Stimulated activated CD4-positive, alpha-beta T cell treated with anti-CD3 and anti-CD28 coated beads, Interleukin-4, amount 100 ng/mL, for 1 hour (primary cell): ENCODE results near the gene HSPA12B.

Source experiments
- DNase-seq: peaks from one replicate; pipeline ENCODE4 v3.0.0-alpha.2; 2020

HSPA12B gene

GRCh38 chr20:3704087-3704486, 28.4 kb upstream of the HSPA12B start:
- DNase-seq = no peak

- DNase-seq = no peak
Measured at GRCh38 chr20:3705491-3705969, 27.0 kb upstream of the HSPA12B start.

DNA sequence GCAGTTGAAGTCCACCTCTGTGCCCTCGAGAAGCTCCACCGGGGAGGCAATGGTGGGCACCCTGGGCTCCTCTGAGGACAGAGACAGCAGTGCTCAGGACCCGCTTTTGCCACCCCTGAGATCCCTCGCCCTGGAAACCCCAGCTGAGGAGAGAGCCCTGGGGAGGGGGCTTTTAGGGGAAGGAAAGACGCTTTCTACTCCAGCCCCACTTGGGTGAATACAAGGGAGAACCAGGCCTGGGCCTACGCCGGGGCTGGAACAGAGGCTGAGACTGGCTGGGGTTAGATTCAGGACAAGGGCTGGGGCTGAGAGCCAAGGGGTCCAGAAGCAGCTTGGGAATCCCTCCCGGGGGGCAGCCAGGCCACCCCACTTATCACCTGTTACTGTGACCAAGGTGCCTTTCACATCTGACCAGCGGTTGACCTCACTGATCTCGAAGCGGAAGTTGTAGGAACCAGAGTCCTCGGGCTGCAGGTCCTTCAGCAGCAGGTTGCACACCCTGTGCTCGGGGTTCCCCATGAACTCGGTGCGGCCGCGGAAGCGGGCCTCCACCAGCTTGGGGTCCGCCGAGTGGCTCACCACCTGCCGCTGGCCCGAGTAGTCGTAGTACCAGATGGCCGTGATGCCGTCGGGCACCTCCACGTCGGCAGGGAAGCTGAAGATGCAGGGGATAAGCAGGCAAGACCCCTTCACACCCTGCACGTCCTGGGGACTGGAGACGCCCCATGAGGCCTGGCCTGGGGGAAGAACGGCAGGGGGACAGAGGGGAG, 26.3 kb upstream of the HSPA12B start:
- DNase-seq = no peak

DNA sequence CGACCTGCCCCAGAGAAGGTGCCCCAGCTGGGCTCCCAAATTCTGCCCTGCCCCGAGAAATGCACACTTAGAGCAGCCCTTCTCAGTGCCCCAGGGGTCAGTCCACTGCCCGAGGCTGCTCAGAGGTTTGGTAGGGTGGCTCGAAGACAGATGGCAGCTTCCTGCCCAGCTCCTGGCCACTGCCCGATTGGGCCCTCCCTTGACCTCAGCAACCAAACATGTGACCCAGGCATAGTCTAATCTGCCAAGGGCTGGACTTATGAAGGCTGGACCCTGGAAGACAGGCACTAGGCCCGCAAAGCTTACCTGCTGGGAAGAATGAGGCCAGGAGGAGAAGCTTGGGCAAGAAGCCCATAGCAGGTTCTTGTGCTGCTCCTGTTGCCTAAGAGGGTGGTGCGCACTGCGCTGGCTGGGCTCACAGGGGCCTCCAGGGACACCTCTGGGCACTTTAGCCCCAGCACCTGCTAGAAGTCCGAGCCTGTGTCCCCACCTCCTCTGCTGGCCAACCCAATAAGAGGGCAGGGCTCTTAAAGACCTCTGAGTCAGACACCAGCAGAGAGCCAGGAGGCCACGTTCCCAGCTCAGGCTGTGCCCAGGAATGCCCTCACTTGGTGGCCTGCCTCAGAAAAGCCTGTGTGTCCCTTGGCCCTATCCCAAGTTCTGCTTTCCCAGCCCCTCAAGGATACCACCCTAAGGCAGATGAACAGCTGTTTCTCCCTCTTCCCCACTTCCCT, 25.5 kb upstream of the HSPA12B start:
- no peak for DNase-seq

DNA sequence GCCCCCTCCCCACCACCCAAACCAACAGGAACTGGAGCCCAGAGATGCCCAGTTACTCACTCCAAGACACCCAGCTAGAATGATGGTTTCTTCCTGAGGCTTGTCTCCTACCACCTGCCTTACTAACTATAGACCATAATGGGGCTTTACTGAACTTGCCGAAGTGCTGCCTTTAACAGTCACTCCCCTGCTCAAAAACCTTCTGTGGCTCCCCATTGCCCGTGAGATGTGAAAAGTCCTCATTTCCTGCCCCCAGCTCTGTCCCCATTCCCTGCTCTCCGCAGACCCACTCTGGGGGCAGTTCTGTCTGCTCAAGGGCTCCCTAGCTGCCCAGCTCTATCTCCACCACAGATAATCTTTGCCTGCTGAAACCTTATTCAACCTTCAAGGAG, 25.0 kb upstream of the HSPA12B start:
- DNase-seq = no peak

DNA sequence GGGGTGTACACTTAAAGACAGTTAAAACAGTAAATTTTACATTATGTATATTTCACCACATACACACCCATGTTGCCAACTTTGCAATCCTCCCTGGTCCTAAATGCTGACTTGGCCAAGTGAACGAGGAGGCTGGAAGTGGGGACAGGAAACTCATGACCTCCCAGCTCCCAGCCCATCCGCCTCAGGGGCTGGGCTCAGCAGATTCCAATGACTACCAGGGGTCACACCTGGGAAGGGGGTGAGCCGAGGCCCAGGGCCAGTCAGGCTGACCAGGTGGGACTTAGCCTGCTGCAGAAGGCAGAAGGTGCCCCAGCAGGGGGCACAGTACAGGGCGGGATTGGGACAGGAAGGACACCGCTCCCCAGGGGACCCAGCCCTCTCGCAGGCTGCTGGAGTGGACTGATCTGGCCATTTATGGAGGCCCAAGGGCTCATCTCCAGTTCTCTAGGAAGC, 22.4 kb upstream of the HSPA12B start:
- no peak for DNase-seq

DNA sequence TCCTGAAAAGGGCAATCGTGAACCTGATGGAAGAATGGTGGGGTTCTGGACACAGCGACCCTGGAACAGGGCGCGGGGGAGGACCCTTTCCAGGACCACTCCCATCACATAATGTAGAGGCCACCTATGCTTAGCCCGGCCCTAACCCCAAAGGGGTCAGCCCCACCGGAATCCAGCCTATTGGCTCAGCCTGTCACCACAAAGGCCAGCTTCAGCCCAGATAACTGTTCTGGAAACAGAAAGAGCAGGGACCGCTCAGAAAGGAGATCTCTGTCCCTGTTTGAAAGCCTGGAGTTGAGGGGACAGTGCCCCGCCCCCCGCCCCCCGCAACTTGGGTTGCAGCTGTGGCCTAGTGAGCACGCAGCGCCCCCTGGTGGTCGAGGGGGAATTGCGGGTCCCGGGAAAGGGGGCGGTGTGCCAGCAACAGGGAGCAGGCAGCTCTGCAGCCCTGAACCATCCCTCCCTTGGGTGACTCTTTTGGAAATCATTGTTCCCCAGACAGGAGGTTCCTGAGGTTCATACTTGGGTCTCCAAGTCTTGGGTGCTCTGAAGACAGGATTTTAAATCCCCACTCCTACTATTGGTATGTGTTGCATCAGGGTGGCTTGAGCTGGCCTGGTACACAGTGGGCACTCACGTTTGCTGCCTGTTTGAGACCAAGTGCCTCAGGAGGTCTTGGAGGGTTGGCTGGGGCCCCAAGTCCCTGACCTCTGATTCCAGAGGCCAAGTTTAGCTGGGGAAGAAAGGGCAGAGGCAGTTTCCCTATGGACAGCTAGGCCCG, 21.6 kb upstream of the HSPA12B start:
- peak; percentile 78 for DNase-seq

GRCh38 chr20:3711484-3711941, 21.0 kb upstream of the HSPA12B start:
- no peak for DNase-seq

DNA sequence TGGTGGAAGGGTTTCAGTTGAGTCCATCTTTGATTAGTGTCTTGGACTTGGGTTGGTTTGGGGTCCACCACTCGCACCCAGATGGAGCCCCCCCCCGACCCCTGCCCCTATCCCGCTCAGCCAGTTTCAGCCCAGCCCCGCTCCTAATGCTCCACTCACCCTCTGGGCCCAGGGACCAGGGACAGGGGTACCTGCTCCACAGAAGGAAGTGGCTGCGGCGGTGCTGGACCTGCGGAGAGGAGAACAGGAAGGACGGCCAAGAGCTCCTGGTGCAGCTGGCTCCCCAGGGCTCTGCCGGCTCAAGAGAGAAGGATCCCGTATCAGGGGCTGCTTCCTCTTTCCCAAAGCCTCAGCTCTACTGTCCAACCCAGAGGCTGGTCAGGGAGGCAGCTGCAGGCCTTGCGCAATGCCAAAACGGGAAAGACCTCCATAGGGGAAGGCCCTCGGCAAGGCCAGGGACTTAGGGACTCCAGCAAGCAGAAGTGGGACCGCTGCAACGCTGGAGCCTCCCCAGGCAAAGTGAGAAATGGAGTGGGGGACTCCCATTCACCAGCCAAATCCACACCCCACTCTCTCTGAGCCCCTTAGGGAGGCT, 20.1 kb upstream of the HSPA12B start, which contains the start of gene SIGLEC1:
TSS of gene SIGLEC1 (minus strand) at position 322 of the 595 bp plus-strand sequence. CDS start 5,472 bp downstream, outside the sequence.
- no peak for DNase-seq

DNA sequence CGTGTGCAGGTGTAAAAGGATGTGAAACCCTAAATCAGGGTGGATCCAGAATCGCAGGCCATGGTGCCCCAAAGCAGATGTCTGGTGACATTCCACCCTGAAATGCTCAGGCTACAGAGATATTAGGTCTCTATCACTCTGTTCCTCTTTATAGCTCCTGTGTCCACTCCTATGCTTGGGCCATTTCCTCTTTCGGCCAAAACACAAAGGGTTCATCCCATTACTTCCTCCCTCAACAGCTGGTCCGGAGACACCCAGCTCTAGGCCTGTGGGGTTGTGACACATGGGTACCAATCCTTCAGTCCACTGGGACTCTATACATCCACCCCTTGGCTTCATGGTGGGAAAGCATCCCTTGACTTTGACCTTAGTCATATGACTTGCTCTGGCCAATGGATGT, 18.4 kb upstream of the HSPA12B start:
- no peak for DNase-seq

DNA sequence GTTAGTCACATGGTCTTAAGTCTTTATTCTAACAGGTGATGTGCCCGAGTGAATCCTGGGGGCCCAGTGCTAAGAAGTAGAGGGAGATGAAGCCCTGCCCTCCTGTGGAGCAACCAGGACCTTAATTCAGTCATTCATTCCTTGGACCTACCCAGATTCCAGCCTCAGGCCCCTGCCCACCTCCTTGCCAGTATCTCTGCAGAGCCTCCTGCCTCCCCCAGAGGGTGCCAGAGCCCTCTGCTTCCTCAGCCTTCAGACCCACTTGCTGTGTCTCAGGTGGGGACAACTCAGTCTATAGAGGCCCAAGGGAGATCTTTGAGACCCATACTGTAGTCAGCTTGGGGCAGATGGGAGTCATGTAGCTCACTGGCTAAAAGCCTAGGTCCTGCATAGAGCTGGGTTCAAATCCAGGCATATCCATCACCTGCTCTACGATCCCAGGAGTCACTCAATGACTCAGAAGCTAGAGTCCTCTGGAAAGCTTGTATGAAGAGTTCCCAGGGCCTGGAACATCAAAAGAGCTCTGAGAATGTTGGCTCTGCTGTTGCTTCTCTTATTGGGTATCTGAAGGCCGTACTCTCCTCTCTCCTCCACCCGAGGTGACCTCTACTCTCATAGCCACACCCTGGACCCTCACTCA, 16.2 kb upstream of the HSPA12B start:
- peak; percentile 14 for DNase-seq

DNA sequence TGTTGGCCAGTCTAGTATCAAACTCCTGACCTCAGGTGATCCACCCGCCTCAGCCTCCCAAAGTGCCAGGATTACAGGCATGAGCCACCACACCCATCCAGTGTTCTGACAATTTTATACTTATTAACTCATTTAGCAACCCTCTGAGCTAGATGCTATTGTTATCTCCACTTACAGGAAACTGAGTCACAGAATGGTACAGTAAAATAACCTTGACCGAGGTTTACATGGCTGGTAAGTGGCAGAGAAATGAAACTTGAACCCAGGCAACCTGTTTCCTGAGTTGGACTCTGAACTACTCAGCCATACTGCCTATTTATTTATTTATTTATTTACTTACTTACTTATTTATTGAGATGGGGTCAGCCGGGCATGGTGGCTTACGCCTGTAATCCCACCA, 13.4 kb upstream of the HSPA12B start:
- DNase-seq = no peak

DNA sequence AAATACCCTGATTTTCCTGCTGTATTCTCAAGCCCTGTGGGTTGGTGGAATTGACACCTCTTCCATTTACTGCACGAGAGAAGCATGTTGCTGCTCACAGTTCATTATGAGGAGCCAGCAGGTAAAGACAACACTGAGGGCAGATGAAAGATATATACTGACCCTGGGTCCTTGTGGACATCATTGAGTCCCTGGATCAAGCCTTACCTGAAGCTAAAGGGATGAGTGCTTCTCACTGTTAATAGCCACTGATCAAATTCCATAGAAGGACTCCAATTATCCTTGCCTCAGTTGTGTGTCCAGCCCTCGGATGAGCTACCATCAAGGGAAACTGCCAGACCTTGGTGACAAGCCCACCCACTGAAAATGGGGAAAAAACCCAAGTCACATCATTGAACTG, 12.4 kb upstream of the HSPA12B start:
- DNase-seq = no peak

DNA sequence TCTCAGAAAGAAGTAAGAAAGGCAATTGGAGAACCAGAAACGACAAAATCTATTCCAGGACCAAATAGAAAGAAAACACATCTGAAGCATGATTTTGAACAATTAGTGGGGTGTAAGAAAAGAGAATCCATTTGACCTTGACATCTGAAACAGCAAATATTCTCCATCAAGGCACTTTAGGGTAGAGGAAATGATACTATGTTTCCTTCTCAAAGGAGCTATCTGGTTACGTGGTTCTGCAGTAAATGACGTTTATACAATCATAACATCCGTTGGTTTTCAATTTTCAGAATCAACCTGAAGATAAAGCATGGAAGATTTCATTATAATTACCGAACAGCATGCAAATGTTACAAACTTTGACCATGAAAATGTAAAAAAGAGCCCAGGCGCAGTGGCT, 11.9 kb upstream of the HSPA12B start:
- no peak for DNase-seq

DNA sequence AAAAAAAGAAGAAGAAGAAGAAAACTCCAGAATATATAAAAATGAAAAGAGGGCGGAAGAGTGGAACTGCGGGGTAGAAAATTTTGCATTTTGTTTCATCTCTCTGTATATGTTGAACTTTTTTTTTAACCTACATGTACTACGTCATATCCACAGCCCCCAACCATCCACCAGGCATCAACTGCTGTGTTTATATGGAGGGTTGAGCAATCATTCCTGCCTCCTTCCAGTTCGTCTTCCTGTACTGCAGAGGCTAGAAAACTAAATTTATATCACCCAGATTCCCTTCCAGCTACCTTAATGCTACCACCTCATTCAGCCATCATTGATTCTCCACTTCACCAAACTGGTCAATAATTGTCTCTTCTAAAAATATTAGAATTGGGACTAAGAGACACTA, 10.6 kb upstream of the HSPA12B start:
- no peak for DNase-seq

GRCh38 chr20:3723284-3723683, 9.2 kb upstream of the HSPA12B start:
- no peak for DNase-seq

GRCh38 chr20:3724356-3724755, 8.1 kb upstream of the HSPA12B start:
- DNase-seq = no peak

- DNase-seq = no peak
Measured at GRCh38 chr20:3727401-3728021, 5.0 kb upstream of the HSPA12B start.

DNA sequence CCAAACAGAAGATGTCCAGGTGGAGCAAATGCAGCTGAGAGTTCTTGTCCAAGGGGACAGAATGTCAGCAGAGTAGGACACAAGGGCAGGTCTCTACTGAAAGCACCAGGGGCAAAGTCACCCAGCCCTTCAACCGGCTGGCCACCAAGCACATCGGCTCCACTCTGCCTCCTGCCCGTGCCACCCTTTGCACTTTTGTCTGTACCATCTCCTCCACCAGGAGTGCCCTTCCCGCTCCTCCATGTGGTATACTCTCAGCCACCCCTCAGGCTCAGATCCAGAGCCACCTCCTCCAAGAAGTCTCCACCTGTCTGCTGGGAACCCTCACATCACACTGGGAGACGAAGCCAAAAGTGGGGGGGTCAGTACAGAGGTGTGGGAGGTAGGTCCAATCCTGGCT, 4.1 kb upstream of the HSPA12B start:
- no peak for DNase-seq

- no peak for DNase-seq
Measured at GRCh38 chr20:3728876-3729275, 3.6 kb upstream of the HSPA12B start.

DNA sequence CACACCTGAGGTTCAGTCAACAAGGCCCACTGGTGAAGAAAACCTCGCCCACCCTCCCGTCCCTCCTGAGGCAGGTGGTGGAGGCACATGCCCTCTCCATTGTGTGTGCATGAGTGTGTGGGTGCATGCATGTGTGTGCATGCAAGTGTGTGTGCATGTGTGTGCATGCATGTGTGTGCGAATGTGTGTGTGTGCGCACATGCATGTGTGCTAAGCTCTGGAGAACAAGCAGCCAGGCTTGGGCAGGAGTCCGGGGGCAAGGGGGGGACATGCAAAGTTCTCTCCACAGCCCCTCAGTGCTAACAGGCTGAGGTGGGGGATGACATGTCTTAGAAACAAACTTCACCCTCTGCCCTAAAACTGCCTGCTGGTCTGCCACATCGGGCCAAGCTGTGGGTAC, 3.1 kb upstream of the HSPA12B start:
- no peak for DNase-seq
